Endothelial cell of umbilical vein (primary cell): ENCODE data around the gene RAB12.

Experiments used
- CTCF ChIP-seq, 2 donors: IDR thresholded peaks; 1 replicate in 1 of 2; 2 replicates in 1 of 2; pipeline ENCODE4 v1.5.1; 2011; ENCODE audit warnings: low read length in 2 of 2, mild to moderate bottlenecking in 2 of 2, moderate library complexity in 2 of 2, control low read depth in 1 of 2, inconsistent platforms in 1 of 2, low read depth in 1 of 2; ENCODE audit not compliant: insufficient read depth in 1 of 2; ENCODE audit errors: extremely low read depth in 1 of 2
- EZH2 ChIP-seq: IDR thresholded peaks from 2 replicates; pipeline ENCODE4 v1.6.1; 2012; ENCODE audit warnings: borderline replicate concordance, low read depth, mild to moderate bottlenecking, moderate library complexity, low read length, inconsistent platforms; ENCODE audit not compliant: severe bottlenecking
- FOS ChIP-seq: IDR thresholded peaks from 2 replicates; pipeline ENCODE4 v1.6.1; 2011; ENCODE audit warnings: mild to moderate bottlenecking, low read length, moderate library complexity, borderline replicate concordance; ENCODE audit not compliant: insufficient read depth
- GATA2 ChIP-seq: IDR thresholded peaks from 2 replicates; pipeline ENCODE4 v1.7.0; 2011; ENCODE audit warnings: low read depth, mild to moderate bottlenecking, moderate library complexity, mixed read lengths, low read length; ENCODE audit not compliant: insufficient read length, insufficient read depth
- JUN ChIP-seq: IDR thresholded peaks from 2 replicates; pipeline ENCODE4 v1.6.1; 2011; ENCODE audit warnings: borderline replicate concordance, low read depth; ENCODE audit not compliant: insufficient read length, insufficient read depth
- MYC ChIP-seq: IDR thresholded peaks from one replicate; pipeline ENCODE4 v1.6.1; 2011; ENCODE audit warnings: mild to moderate bottlenecking, low read depth, low read length
- POLR2A ChIP-seq: IDR thresholded peaks from 2 replicates; pipeline ENCODE4 v1.6.1; 2012; ENCODE audit warnings: low read depth, mild to moderate bottlenecking, control low read depth, low read length
- POLR2AphosphoS5 ChIP-seq: IDR thresholded peaks from 2 replicates; pipeline ENCODE4 v1.6.1; 2012; ENCODE audit warnings: low read depth, mild to moderate bottlenecking, control low read depth, low read length, moderate library complexity; ENCODE audit not compliant: insufficient read depth
- TF ChIP-seq, protein P1 (sequence below): IDR thresholded peaks from 2 replicates; pipeline ENCODE4 v1.6.1; 2011; ENCODE audit not compliant: insufficient read depth, insufficient read length

- TF ChIP-seq CTCF (IDR thresholded peaks at IDR 0.05; ENCODE audit: extremely low read depth in 1 of 2, insufficient read depth in 1 of 2, low read depth in 1 of 2, low read length in 2 of 2) (no peak), FOS (no peak), EZH2 (no peak), POLR2A (no peak), JUN (no peak), GATA2 (no peak), POLR2AphosphoS5 (no peak), MYC (no peak)
- TF ChIP-seq, protein P1, sequence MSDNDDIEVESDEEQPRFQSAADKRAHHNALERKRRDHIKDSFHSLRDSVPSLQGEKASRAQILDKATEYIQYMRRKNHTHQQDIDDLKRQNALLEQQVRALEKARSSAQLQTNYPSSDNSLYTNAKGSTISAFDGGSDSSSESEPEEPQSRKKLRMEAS, result no peak
Measured at GRCh38 chr18:8623549-8624106, 14.4 kb downstream of the RAB12 start.
